ENCODE results near the gene CEP97. TPM values are rescaled to one million over a fixed set of nuclear protein-coding genes. Genes with fewer than 3 reads are reported as not detected.
A peak's percentile ranks its signal among the peaks of the same experiment; 100 is the strongest.

The CEP97 gene
- total RNA-seq, 1 donor from 2014 or later: 7.9 TPM

DNA sequence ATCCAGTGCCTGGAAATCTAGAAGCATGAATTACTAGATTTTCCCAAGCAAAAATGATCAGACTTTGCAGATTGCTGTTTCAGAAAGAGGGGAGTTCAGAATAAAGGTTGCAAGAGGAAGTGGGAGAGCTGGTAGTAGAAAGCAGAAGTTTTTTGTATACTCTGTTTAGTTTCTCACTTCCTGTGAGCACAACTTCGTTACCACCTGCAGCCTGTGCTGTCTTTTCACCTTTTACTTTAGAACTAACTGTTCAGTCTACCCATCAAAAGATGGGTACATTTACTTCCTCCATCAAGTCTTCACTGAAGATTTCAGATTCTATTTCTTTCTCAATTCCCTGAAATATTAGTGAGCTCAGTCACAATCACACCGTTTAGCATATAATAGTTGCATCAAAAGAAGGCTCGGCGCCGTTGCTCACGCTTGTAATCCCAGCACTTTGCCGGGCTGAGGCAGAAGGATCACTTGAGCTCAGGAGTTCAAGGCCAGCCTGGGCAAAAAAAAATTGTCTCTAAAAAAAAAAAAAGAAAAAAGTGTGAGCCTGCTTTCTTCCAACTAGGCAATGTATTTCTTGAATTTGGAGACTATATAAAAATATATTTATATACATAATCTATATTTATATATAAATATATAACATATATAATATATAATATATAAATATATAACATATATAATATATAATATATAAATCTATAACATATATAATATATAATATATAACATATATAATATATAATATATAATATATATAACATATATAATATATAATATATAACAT lies 1.8 kb upstream of the CEP97 start:
- DNase-seq: no peak

DNA sequence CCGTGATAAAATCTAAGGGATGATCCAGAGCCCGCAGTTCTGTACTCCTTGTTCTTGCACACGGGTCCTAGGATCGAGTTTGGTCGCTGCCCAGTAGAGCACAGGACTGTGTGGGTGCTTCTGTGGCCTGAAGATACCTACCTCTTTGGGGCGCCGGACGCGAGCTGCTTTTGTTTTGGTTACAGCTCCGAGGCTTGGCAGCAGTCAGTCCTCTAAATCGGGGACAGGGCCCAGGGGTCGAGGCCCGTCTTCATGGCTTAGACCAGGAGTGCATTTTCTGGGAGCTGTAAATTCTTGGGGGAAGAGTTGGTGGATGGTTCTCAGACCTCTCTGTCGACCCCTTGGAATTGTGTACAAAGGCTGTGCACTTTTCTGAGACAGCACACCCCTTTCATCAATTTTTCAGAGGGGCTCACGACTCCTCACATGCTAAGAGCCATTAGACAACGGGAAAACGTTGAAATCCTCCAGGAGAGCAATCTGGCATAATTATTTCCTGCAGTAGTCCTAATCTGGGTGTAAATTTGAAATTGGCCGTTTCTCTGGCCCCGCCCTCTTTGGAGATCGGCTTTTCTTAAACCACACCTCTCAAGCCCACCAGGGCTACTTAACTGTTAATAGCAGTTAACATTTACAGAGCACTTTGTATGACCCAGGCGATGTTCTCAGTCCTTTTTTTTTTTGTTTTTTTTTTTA lies 928 bp downstream of the CEP97 start:
- H3K27ac Mint-ChIP-seq: peak overlapping the region; percentile 97
- intact Hi-C loops (cut with micrococcal nuclease): loop anchor here (10.0 kb wide), 1 partner anchor 1681 kb away; no protein-coding TSS in a partner anchor
- peaks cover 36% of the 10 kb centered on the region for H3K4me1 Mint-ChIP-seq
- TF ChIP-seq, protein P1, sequence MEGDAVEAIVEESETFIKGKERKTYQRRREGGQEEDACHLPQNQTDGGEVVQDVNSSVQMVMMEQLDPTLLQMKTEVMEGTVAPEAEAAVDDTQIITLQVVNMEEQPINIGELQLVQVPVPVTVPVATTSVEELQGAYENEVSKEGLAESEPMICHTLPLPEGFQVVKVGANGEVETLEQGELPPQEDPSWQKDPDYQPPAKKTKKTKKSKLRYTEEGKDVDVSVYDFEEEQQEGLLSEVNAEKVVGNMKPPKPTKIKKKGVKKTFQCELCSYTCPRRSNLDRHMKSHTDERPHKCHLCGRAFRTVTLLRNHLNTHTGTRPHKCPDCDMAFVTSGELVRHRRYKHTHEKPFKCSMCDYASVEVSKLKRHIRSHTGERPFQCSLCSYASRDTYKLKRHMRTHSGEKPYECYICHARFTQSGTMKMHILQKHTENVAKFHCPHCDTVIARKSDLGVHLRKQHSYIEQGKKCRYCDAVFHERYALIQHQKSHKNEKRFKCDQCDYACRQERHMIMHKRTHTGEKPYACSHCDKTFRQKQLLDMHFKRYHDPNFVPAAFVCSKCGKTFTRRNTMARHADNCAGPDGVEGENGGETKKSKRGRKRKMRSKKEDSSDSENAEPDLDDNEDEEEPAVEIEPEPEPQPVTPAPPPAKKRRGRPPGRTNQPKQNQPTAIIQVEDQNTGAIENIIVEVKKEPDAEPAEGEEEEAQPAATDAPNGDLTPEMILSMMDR (IDR thresholded peaks at IDR 0.05): no peak
- peak overlapping the region; percentile 98 for H3K4me3 Mint-ChIP-seq
- H3K36me3 Mint-ChIP-seq (ENCODE audit: low read depth): peaks cover 26% of the 10 kb centered on the region
- ChIA-PET CTCF (interaction anchor here (0.9 to 1.4 kb wide), 4 partner anchors 49 to 504 kb away, joined by 3 to 4 read pairs (median 3); partner anchors contain the start of gene NXPE3), POLR2A (interaction anchor here (0.5 to 2.6 kb wide), 8 partner anchors 8 to 500 kb away, joined by 3 to 30 read pairs (median 12); partner anchors contain the start of genes NXPE3, PCNP, RPL24 and ZBTB11)
- no peaks in the 10 kb centered on the region for H3K27me3 Mint-ChIP-seq
- DNase-seq: peak; percentile 33
- peak; percentile 12 for ATAC-seq (ENCODE audit: low read depth)
- H3K9me3 Mint-ChIP-seq: no peaks in the 10 kb centered on the region

More for the DNA sequence above, 1.8 kb upstream of the CEP97 start:
- peaks cover 9% of the 10 kb centered on the region for H3K36me3 Mint-ChIP-seq (ENCODE audit: low read depth)
- POLR2A ChIA-PET: interaction anchor here (0.6 to 1.7 kb wide), 7 partner anchors 16 to 56 kb away, joined by 3 to 7 read pairs (median 4); partner anchors contain the start of genes NXPE3 and RPL24
- H3K9me3 Mint-ChIP-seq: no peaks in the 10 kb centered on the region
- H3K4me1 Mint-ChIP-seq: peaks cover 40% of the 10 kb centered on the region
- intact Hi-C loops (cut with micrococcal nuclease): loop anchor here (5.0 to 10.0 kb wide), 3 partner anchors 70 to 1678 kb away; no protein-coding TSS in a partner anchor
- peak; percentile 26 for ATAC-seq (ENCODE audit: low read depth)
- TF ChIP-seq, protein P1 (IDR thresholded peaks at IDR 0.05): no peak
- peak overlapping the region; percentile 72 for H3K27ac Mint-ChIP-seq
- peak overlapping the region; percentile 66 for H3K4me3 Mint-ChIP-seq
- CTCF ChIA-PET: interaction anchor here (1.8 to 2.3 kb wide), 2 partner anchors 37 to 502 kb away, joined by 5 to 6 read pairs; partner anchors contain the start of gene RPL24
- no peaks in the 10 kb centered on the region for H3K27me3 Mint-ChIP-seq

DNA sequence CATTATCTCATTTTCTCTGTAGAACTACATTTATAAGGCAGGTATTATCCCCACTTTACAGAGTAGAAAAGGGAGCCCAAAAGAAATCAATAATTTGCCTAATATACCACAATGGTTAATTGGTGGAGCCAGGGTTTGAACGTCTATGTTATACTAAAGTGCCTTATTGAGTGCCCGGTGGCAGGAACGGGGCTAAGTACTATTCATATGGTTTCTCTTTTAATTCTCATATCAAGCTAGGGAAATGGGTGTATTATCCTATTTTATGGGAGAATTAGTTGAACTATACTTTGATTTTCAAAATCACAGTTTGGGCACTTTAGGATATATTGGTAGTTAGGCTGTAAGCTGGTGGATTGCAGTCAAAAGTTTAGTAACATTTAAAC lies 1.5 kb downstream of the CEP97 start:
- peak overlapping the region; percentile 98 for H3K4me3 Mint-ChIP-seq
- ChIA-PET POLR2A (interaction anchor here (1.3 to 2.6 kb wide), 3 partner anchors 40 to 53 kb away, joined by 3 to 24 read pairs (median 17); partner anchors contain the start of genes NXPE3 and RPL24), CTCF (no interaction called here)
- TF ChIP-seq, protein P1 (IDR thresholded peaks at IDR 0.05): no peak
- ATAC-seq (ENCODE audit: low read depth): no peak
- peaks cover 32% of the 10 kb centered on the region for H3K36me3 Mint-ChIP-seq (ENCODE audit: low read depth)
- no peaks in the 10 kb centered on the region for H3K9me3 Mint-ChIP-seq
- no peaks in the 10 kb centered on the region for H3K27me3 Mint-ChIP-seq
- intact Hi-C loops (cut with micrococcal nuclease): loop anchor here (10.0 kb wide), 1 partner anchor 1681 kb away; no protein-coding TSS in a partner anchor
- H3K27ac Mint-ChIP-seq: peak overlapping the region; percentile 97
- H3K4me1 Mint-ChIP-seq: peaks cover 33% of the 10 kb centered on the region
- DNase-seq: no peak

DNA sequence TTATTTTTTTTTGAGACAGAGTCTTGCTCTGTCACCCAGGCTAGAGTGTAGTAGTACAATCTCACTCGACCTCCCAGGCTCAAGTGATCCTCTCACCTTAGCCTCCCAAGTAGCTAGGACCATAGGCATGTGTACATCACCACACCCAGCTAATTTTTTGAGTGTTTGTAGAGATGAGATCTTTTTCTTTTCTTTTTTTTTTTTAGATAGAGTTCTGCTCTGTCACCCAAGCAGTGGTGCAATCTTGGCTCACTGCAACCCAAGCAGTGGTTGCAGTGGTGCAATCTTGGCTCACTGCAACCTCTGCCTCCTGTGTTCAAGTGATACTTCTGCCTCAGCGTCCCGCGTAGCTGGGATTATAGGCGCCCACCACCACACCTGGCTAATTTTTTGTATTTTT lies 5.2 kb downstream of the CEP97 start:
- ATAC-seq (ENCODE audit: low read depth) (no peak), DNase-seq (no peak)
- CTCF ChIA-PET: no interaction called here
- POLR2A ChIA-PET: no interaction called here
- H3K27me3 Mint-ChIP-seq: no peaks in the 10 kb centered on the region
- peaks cover 8% of the 10 kb centered on the region for H3K4me1 Mint-ChIP-seq
- no peak overlapping the region for H3K27ac Mint-ChIP-seq
- intact Hi-C loops (cut with micrococcal nuclease): loop anchor here (10.0 kb wide), 1 partner anchor 1685 kb away; no protein-coding TSS in a partner anchor
- no peaks in the 10 kb centered on the region for H3K9me3 Mint-ChIP-seq
- no peak overlapping the region for H3K4me3 Mint-ChIP-seq
- TF ChIP-seq, protein P1 (IDR thresholded peaks at IDR 0.05): no peak
- peaks cover 60% of the 10 kb centered on the region for H3K36me3 Mint-ChIP-seq (ENCODE audit: low read depth)
